ENCODE results near the gene PARP1.

The PARP1 gene

DNA sequence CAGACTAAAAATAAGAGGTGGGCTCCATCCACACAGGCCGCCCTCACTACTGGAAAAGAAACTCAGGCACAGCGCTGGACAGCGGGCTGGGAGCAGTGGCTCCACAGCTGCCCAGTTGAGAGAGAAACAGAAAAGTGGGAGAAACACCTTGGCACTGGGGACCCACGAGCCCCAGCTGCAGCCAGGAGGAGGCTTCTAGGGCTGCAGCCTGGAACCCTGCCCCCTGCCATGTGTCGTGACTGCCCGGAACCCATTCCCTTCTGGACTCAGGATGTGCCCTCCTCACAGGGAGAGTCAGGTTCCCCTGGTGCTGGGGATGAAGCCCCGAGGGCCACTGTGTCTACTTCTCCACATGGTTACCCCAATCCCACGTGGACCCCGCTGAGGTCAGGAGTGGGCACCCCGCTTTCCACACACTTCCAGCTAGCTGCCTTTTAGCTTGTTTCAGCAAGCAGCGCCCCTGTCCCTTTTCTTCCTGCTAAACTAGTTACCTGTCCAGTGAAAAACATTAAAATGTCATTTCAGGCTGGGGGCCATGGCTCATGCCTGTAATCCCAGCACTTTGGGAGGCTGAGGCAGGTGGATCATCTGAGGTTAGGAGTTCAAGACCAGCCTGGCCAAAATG, 35.9 kb downstream of the PARP1 start:
- no peak for DNase-seq

DNA sequence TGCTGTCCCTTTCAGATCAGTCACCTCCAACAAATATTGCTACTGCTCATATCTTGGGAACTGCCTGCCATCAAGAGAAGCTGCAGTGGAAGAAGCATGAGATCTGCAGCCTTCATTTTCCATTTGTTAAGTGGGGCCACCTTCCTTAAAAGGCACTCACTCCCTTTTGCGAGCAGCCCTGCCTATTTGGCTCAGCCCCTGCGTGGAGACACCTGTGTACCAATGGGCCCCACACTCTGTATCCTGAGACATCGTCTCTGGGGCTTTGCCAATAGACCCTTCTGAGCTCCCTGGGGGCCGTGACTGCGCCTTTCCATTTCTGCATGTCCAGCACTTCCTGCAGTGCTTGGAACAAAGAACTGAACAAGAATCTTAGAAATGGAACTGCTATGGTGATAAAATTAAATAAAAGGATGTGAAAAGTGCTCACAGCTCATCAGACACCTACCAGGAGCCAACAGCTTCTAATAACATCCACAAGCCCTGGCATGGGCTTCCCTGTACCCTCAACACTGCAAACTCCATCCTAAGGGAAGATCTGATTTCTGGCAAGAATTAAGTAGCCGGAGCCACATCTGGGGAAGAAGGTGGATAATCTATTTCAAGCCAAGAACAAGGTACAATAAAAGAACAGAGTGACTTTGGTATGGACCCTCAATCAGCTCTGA, 36.7 kb downstream of the PARP1 start:
- DNase-seq = no peak

DNA sequence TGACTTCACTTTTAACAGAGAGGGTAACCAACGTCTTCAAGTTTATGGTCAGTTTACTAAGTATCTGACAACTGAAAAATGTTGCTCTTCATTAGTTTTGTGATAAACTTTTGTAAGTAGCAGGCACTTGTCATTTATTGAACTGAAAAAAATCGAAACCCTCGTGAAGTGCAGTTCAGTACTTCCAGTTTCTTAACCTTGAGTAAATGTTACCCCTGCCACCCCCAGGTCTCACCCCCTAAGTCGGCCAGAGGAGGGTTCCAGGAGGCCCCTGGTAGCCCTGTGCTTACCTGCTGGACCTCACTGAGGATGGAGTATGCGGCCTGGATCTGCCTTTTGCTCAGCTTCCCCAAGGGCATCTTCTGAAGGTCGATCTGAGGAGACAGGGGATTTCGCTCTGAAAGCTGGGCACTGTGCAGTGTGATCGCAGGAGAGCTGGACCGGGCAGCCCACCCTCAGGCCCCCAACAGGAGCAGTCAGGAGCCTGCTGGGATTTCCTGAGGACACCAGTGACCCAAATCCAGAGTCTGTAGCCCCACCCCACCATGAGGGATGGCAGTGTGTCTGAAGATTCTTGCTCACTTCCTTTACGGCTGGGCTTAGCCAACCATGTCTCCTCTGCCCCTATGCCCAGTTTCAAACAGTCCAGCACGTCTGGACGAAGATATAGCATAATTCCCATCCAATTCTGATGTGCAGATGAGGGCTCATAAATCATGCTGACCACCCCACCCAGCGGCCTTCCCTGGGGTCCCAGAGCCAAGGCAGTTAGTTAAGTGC, 37.6 kb downstream of the PARP1 start:
- DNase-seq = no peak

DNA sequence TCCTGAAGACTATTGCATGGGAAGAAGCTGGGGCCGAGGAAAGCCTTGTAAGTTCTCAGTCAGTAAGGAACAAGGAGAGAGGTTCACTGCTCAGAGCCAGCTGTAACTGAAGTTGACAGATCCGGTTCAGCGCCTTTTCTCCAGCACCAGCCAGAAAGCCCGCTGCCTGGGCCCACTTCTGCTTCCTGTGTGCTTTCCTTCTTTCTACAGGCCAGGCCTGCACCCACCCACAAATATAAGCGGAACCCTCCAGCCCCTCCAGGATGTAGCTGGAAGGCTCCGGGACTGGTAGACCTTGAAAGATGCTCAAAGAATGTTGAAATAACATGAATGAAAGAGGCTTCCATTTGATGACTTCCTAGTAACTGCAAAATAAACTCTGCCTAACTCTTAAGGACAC, 38.8 kb downstream of the PARP1 start:
- DNase-seq = no peak

DNA sequence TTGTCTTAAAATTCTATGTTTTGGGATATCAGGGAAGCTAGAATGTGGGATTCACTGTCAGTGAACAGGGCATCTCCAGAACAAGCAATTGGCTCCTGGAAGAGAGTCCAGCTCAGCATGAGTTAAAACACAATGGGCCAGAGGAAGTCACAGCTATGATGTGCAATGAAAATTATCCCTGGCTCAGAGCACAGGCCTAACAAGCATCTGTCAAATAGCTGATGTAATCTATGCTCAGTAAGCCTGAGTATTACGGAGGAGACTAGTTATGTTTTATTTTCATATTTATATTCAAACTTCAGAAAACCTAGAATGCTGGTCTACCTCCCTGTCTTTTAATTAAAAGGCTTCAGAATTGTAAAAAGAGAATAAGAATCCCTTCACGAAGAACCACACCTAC, 41.6 kb downstream of the PARP1 start:
- no peak for DNase-seq

DNA sequence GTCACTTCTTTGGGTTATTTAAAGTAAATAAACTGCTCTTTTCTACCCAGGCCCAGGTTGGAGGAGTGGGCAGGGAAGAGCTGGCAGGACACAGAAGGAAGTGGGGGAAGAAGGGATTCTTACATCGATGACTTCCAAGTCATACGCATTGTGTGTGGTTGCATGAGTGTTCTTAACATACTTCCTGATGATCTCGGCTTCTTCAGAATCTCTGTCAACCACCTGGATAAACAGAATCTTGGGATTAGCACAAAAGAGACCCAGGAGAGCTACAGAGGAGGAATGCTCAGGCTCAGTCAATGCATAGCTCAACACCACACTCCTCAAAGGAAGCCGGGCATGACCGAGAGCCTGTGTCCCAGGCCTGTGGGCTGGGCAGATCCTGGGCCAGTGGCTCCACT, 42.1 kb downstream of the PARP1 start:
- no peak for DNase-seq

DNA sequence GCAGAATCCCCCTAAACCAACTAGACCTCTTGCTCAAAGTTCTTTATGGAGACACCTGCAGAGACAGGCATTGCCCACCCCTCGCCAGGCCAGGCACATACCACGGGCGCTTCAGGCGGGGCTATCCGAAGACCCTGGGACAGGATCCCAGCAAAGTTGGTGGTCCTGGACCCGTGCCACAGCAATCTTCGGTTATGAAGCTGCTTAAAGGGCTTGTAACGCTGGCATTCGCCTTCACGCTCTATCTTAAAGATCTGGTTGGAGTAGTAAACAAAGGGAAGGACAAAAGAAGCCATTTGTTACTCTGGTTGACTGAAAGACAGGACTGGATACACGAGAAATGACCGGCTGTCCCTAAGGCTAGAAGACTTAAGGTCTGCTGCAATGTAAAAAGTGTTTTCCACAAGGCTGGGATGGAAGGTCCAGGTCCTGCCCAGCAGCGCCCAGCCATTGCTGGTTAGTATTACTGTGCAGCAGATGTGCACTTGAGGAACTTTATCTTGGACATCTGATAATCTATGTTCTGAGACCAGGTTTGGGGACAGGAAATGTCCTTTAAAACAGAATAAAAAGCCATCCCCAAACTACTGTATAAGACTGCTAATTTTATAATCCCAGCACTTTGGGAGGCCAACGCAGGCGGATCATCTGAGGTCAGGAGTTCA, 42.9 kb downstream of the PARP1 start:
- no peak for DNase-seq

DNA sequence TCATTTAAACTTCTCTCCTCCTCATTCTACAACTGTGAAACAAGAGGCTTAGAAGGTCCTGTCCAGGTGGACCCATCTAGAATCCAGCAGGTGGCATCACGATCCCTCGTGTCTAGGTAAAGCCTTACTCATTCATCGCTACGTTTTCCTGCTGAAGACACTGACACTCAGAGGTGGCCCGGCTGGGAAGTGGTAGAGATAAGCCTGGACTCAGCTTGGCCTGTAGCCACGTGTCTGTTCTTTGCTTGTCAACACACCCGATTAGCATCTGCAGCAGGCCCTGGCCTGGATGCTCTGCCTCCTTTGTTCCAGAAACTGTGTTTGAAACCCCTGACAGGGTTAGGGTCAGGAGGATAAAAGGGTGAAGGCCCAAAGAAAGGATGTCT, 43.4 kb downstream of the PARP1 start:
- no peak for DNase-seq

DNA sequence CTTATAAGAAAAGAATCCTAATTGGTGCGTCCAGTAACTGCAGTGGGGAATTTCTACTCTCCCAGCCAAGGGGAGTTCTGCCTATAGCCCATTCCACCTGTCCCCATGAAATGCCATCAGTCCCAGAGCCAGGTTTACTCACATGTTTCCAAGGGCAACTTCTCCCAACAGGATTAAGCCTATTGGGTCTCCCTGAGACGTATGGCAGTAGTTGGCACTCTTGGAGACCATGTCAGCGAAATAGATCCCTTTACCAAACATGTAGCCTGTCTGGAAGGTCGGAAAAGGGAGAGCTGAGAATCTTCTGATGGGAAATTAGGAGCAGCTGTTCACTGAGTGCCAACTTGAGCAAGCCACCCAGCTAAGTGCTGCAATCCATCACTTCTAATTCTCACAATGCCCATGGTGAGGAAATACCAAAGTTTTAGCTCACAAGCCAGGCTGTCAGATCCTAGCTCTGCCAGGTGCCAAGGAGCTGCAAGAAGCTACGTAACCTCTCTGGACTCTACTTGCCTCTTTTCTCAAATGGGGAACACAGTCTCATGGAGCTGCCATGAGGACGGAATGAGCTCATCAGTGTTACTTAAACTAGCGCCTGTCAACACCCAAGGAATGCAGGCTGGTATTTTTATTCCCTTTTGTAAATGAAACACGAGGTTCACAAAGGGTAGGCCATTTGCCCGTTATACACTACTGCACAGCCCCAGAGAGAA, 43.9 kb downstream of the PARP1 start:
- DNase-seq = no peak

DNA sequence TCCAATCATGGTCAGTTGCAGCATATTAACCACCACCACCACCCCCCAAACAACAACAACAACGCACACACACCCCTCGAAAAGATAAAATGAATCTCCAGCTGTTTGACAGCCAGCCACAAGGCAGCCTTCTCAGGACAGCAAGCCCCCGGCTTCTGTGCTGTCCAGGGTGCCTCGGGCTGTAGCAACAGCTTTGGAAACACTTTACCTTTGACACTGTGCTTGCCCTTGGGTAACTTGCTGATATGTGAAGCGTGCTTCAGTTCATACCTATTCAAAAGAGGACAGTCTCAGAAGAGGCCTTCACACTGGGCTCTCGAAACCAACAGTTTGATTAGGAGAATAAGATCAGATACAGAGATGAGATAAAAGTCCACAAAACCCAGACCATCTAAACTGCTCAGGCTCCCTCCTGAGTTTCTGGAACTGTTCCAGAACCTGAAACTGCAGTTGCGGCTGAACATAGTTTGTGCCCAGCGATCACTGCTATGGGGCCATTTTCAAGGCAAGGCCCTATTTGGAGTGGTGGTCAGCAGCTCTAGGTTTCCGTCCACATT, 44.9 kb downstream of the PARP1 start:
- DNase-seq = no peak

DNA sequence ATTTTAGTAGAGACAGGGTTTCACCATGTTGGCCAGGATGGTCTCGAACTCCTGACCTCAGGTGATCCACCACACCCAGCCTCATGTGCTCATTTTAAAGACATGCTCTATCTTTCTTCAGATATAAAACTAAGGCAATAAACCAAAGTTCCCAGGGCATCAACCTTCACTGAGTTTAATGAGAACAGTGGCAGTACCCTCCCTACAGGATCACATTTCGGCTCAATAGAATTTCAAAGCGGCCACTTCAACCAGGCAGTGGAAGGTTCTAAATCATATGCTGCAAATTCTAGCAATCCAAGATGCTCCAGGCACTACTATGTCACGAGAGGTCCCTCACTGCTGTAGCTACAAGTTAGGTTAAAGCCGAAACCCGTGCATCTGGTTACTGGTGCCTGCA, 45.5 kb downstream of the PARP1 start:
- DNase-seq = no peak

DNA sequence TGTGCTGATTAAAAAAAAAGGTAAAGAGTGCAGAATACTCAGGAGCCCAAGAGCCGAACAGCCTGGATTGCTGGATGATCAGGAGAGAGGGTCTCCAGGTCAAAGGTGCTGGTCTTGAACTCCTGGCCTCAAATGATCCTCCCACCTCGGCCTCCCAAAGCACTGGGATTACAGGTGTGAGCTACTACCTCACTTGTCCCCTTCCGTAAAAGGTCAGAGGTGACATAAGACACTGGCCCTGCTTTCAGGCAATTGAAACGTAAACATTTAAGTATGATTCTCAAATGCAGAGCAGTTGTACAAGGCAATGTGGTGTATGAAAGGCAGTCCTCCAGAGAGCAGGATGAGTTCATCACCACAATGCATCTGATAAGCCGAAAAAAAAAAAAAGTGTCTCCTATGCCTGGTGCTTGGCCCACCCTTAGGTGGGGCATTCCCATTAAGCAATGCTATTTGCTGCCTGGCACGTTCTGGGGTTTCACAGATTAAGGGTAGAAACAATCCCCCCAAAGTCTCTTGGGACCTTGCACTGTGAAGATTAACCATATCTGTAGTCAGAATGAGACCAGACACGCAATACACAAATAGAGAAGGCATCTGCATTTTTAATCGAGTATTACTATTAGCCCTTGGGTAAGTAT, 47.7 kb downstream of the PARP1 start:
- DNase-seq = no peak

DNA sequence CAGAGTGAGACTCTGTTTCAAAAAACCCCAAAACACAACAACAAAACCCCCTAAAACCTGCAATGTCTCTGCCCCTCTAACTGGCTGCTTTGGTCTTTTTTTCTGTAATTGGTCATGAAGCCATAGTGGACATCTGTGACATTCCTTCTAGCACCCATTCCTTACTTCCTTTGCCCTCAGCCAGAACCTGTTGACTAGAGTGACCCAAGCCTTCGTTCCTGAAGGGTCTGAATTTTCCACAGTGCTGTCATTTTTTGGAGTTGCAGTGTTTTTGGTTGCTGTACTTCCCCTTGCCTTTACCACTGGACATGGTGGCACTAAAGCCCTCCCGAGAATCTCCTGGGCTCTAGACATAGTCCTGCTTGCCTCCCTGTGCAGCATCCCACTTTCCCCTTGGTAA, 50.5 kb downstream of the PARP1 start:
- no peak for DNase-seq

DNA sequence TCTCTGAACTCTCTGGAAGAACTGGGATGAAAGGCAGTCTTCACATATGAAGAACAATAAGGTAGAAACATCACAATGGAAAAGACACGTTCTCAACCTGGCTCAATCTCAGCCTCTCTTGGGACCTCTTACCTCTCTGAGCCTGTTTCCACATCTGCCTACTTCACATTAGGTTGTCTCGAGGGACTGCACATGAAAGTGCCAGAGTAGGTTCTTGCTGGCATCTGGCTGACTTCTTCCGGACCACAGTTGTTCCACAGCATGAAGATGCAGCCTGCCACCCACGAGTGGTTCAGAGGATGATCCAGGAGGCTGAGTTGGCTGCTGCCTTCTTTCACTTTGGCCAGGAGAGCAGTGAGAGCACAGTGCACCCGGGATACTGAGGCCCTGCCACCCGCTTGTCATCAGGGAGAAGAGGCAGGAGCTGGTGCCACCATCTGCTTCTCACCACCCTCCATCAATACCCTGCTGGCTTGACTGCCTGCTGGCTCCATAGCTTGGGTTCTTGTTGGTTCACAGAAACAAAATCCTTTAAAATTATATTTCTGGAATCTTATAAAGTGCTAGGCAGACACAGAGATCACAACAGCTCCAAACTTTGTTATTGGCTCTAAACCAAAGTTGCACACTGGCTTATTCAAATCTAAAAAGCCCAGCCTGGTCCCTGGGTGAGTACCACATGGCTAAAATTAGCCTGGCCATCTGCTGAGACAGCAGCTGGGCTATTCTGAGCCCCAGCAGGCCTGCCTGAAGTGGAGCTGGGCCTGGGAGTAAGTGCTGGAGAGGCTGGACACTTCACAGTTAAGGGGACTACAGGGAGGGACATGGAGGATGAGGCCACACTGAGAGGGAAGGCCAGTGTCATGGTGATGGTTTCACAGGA, 52.0 kb downstream of the PARP1 start:
- DNase-seq = no peak

DNA sequence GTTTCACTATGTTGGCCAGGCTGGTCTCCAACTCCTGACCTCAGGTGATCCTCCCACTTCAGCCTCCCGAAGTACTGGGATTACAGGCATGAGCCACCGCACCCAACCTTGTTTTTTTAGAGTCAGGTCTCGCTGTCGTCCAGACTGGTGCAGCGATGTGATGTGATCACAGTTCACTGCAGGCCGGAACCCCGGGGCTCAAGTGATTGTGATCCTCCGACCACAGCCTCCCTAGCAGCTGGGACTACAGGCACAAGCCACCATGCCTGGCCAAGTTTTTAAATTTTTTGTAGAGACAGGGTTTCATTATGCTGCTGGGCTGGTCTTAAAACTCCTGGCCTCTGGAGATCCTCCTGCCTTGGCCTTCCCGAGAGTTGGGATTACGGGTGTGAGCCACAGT, 52.9 kb downstream of the PARP1 start:
- DNase-seq = no peak

DNA sequence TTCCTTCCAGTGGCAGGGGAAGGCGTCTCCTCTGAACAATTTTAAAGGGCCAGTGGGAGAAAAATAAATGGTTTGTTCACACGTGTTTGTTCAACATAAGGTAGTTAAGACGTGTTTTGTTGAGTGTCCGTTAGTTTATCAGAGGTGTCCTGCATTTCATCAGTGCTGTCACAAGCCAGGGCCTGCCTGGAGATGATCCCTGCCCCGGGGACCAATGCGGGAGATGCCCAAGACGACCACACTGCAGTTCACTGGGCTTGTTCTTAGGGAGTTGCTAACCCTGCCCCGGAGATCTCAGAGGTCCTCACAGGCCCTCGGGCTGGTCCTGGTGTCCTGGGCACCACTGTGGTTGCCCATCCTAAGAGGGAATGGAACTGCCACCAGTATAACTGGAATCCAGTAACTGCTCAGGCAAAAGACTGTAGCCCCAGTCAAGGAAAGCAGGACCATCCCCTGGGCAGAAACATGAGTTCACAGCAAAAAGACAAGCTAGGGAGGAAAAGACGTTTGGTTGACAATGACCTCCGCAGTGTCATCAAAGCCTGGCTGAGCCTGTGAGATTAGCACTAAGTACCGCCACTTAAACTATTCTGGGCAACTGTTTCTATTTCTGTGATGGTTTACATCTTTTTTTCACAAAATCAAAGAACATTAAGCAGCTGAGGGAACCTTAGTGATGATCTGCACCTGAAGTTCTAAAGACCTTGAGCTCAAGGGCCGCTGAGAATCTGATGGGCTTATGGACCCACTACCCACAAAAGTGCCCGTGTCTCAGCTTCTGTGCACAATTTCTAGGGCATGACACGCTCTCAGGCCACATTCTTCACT, 54.0 kb downstream of the PARP1 start:
- DNase-seq = no peak

DNA sequence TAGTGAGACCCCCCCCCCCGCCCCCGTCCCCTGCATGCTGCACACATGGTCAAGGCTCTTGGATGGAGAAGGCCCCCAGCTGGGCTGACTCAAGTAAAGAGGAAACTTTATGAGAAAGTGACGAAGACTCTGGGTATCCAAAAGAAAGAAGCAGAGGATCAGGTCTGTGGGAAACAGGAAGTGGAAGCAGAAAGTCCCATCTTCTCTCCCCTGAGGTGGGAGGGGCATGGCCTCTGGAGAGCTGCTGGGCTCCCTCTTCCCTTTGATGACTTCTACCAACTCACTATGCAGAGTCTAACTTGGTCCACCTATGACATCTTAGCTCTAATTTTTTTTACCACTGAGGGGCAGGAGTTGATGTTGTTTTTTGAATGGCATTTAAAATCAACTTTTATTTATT, 56.2 kb downstream of the PARP1 start:
- no peak for DNase-seq

DNA sequence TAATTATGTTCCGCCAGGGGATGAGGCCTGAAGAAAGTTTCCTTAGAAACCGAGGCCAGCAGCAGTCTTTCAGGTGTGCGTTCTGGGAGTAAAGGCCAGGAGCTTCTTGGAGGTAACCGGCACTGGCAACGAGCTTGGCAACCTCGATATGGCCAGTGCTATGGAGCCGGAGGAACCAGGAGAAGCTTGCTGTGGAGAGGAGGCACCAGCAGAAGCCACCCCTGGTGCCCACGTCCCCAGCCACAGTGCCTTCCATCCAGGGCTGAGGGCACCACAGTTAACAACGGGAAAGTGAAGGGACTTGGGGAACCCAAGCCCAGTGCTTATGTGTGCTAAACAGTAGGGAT, 57.4 kb downstream of the PARP1 start:
- DNase-seq = no peak

DNA sequence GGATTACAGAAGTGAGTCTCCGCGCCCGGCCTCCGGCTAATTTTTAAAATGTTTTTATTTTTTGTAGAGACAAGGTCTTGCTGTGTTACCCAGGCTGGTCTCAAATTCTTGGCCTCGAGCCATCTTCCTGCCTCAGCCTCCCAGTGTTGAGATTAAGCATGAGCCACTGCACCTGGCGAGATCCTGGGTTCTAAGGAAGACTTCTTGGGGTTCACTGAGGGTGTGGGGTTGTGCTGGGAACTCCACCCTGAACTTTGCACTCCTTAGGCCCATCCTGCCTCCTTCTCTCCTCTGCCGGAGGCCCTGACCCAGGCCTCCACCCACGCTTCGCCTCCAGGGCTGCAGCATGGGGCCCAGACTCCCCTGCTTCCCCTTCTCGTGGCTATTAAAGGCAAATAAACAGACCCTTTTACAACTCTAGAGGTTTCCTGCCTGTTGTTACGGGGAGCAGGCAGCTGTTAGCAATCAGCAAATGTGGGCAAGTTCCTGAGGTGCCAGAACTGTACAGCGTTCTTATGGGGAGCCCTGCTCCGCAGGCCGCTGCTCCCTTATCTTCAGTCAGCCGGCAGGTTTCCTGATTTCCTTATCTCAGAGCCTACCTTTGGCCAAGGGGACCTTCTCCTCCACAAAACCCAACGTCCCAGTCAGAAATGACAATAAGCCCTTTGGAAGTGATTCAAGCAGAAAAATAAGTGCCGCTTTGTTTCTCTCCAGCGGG, 57.9 kb downstream of the PARP1 start:
- DNase-seq = no peak

DNA sequence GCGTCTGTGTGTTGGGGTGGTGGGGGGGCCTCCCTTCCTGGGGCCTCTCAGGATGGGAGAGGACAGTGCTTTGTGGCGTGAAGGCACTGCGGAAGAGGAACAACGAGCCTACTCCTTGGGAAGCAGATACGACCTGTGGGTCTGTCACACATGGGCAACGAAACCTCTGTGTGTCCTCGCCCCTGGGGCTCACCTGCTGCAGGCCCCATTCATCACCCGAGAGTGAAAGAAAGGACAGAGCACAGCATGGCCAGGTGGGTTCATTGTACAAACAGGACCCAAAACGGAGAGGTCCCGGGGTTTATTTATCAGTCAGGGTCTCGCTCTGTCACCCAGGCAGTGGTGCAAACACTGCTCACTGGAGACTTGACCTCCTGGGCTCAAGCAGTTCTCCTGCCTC, 58.8 kb downstream of the PARP1 start:
- no peak for DNase-seq

Measured in NCI-H2227 treated with DMSO at 0.1 percent for 48 hours (cell line).